Right lobe of liver (tissue), 6 donors: ENCODE results near the gene PTPRM. TPM values are rescaled to one million over a fixed set of nuclear protein-coding genes. Genes with fewer than 3 reads are reported as not detected.

Experiments used
- ATAC-seq, 4 donors: fragments of 200-7000 bp; cut with Tn5 transposase; one replicate each; pipeline ENCODE4 v1.9.1; 2020; ENCODE audit warnings: mild to moderate bottlenecking in 4 of 4, moderate library complexity in 4 of 4
- DNase-seq, 3 donors: peaks; one replicate each; pipeline ENCODE4 v3.0.0-alpha.2; 2020
- H3K27ac ChIP-seq, 3 donors: fragments of 200-600 bp; one replicate each; pipeline ENCODE4 v1.8.0; 2022
- H3K27me3 ChIP-seq, 2 donors: fragments of 200-600 bp; one replicate each; pipeline ENCODE4 v1.8.0; 2022
- H3K36me3 ChIP-seq, 4 donors: fragments of 200-600 bp; sonication (generic) in 1 of 4; one replicate each; pipeline versions ENCODE4 v1.5.1 to v1.8.0; 2017 to 2022; ENCODE audit warnings: control low read depth in 1 of 4
- H3K4me1 ChIP-seq, 4 donors: fragments of 200-600 bp; sonication (generic) in 1 of 4; one replicate each; pipeline versions ENCODE4 v1.5.1 to v1.8.0; 2017 to 2022; ENCODE audit warnings: control low read depth in 1 of 4
- H3K4me3 ChIP-seq, 3 donors: fragments of 200-600 bp; one replicate each; pipeline ENCODE4 v1.8.0; 2022
- H3K9me3 ChIP-seq, 4 donors: fragments of 200-600 bp; sonication (generic) in 1 of 4; one replicate each; pipeline versions ENCODE4 v1.5.1 to v1.8.0; 2017 to 2022; ENCODE audit warnings: control low read depth in 1 of 4
- POLR2A ChIP-seq: fragments of 450-650 bp; IDR thresholded peaks from one replicate; pipeline ENCODE4 v1.6.1; 2017; ENCODE audit warnings: antibody characterized with exemption, mild to moderate bottlenecking
- WGBS: methylation state at CpG from one replicate; pipeline ENCODE4 v1.1.6; 2018; ENCODE audit warnings: low coverage, low lambda C conversion rate; ENCODE audit not compliant: insufficient coverage; ENCODE audit errors: missing lambda C conversion rate; 5-methylcytosine and 5-hydroxymethylcytosine counted together
- intact Hi-C, 2 donors: fragments of 100-400 bp; cut with DNase I; formaldehyde crosslinking; loops; one replicate each; pipeline versions ENCODE4 v1.11.2 to v1.14.1; 2022
- total RNA-seq, 6 experiments: library from RNA; depleted of rRNA in 2 of 6; stranded (reverse); fragments of >200 nt in 2 of 6; fragmentation: NEBNext Ultra II Directional in 3 of 6; extraction: Animal tissue kit (Norgen Biotek cat#: 25700) in 3 of 6; gene quantifications; one replicate each; pipeline versions ENCODE4 v1.1.0 to v1.2.4, GENCODE V29; 2016 to 2023
- TF ChIP-seq, protein P1 (sequence below), 4 donors: fragments of 200-600 bp in 3 of 4; fragments of 450-650 bp in 1 of 4; IDR thresholded peaks; one replicate each; pipeline versions ENCODE4 v1.5.1 to v1.8.0; 2016 to 2022; ENCODE audit warnings: antibody characterized with exemption in 4 of 4, mild to moderate bottlenecking in 2 of 4
- donor health status: DM: no; HTN: yes; CAD: no.
- donor health status: DM: no; HTN: no; CAD: no.
- donor health status: DM: no; HTN: no; CAD: no.
- donor health status: DM: no; HTN: yes; CAD: no.
- donor health status: DM: no; HTN: yes; CAD: no.

PTPRM gene
- total RNA-seq, 6 experiments from 2014 or later, result 15.1 to 45.7 (median 26.5) TPM

DNA sequence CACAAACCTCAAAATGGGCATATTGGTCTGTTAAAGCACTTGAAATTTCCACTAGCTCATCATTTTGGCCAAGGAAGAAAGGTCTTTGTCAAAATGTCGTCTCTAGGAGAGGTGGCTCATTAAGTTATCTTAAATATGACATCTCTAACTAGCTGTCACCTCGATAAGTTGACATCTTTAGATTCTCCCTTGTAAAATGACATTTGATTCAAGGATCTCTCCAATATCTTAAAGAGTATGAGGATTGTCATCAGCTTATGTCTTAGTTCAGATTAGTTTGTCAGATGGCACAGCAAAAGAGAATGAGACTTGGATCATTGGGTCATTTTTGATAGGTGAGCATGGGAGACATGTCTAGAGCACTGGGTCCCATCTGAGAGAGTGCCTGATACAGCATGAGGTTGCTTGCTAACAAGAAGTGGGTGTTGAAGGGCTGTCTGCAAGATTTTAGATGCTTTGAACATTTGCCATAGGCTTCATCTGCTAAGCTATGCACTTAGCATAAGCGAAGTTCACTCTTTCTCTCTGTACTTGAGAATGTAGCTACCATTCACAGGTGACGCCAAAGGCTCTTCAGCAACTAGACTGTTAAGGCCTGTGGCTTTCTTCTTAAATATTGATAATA lies 12.9 kb downstream of the PTPRM start:
- WGBS, result 85% methylated on average over 2 of the region's 4 CpGs
- no peak for ATAC-seq
- Histone ChIP-seq H3K36me3 (no peaks in the 10 kb centered on the region), H3K27me3 (no peaks in the 10 kb centered on the region), H3K4me3 (no peak overlapping the region), H3K9me3 (no peaks in the 10 kb centered on the region), H3K4me1 (no peaks in the 10 kb centered on the region), H3K27ac (no peak overlapping the region)
- intact Hi-C loops, result no loop called here
- no peak for TF ChIP-seq POLR2A
- DNase-seq, result no peak

- Histone ChIP-seq H3K4me3 (no peak overlapping the region), H3K27ac (no peak overlapping the region), H3K27me3 (no peaks in the 10 kb centered on the region), H3K36me3 (no peaks in the 10 kb centered on the region), H3K9me3 (no peaks in the 10 kb centered on the region), H3K4me1 (no peaks in the 10 kb centered on the region)
- TF ChIP-seq POLR2A, result no peak
- TF ChIP-seq, protein P1, sequence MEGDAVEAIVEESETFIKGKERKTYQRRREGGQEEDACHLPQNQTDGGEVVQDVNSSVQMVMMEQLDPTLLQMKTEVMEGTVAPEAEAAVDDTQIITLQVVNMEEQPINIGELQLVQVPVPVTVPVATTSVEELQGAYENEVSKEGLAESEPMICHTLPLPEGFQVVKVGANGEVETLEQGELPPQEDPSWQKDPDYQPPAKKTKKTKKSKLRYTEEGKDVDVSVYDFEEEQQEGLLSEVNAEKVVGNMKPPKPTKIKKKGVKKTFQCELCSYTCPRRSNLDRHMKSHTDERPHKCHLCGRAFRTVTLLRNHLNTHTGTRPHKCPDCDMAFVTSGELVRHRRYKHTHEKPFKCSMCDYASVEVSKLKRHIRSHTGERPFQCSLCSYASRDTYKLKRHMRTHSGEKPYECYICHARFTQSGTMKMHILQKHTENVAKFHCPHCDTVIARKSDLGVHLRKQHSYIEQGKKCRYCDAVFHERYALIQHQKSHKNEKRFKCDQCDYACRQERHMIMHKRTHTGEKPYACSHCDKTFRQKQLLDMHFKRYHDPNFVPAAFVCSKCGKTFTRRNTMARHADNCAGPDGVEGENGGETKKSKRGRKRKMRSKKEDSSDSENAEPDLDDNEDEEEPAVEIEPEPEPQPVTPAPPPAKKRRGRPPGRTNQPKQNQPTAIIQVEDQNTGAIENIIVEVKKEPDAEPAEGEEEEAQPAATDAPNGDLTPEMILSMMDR (IDR thresholded peaks at IDR 0.05), result no peak
- 75% methylated on average over 7 of the region's 7 CpGs for WGBS
- intact Hi-C loops, result no loop called here
- DNase-seq (no peak), ATAC-seq (no peak)
These were observed 17.6 kb downstream of the PTPRM start for GRCh38 chr18:7584646-7585275.

DNA sequence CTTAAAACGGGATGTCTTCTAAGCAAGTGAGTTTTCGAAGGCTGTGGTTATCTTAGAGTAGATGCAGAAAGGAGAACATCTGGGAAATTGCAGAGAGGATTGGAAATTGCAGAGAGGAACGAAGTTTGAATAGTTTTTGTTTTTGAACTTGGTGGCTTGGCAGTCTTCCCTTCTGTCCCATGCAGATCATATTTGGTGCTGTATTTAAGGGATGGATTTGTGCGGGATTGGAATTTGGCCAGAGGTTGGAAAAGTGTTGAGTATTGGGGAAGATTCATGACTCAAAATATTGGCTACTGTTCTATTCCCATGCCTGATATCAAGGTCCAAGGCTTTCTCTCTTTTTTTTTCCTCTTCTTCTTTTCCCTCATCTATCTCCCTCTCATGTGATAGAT lies 18.2 kb downstream of the PTPRM start:
- H3K27me3 ChIP-seq, result no peaks in the 10 kb centered on the region
- no peak overlapping the region for H3K27ac ChIP-seq
- H3K4me1 ChIP-seq, result no peaks in the 10 kb centered on the region
- no peaks in the 10 kb centered on the region for H3K9me3 ChIP-seq
- H3K36me3 ChIP-seq, result no peaks in the 10 kb centered on the region
- WGBS, result 46% methylated on average over 4 of the region's 4 CpGs
- no peak overlapping the region for H3K4me3 ChIP-seq
- DNase-seq, result no peak
- TF ChIP-seq, protein P1 (IDR thresholded peaks at IDR 0.05), result no peak
- no peak for TF ChIP-seq POLR2A
- intact Hi-C loops, result no loop called here
- ATAC-seq, result no peak

- no peak overlapping the region for H3K4me3 ChIP-seq
- H3K4me1 ChIP-seq, result no peaks in the 10 kb centered on the region
- TF ChIP-seq, protein P1 (IDR thresholded peaks at IDR 0.05), result no peak
- intact Hi-C loops, result no loop called here
- H3K27me3 ChIP-seq, result no peaks in the 10 kb centered on the region
- H3K27ac ChIP-seq, result no peak overlapping the region
- no peak for ATAC-seq
- DNase-seq, result no peak
- peaks cover 0 to 2% (median 0%) of the 10 kb centered on the region in 4 donors for H3K9me3 ChIP-seq
- WGBS, result 100% methylated on average over 1 of the region's 1 CpG
- H3K36me3 ChIP-seq, result no peaks in the 10 kb centered on the region
These were observed 19.3 kb downstream of the PTPRM start for GRCh38 chr18:7586379-7586778.

DNA sequence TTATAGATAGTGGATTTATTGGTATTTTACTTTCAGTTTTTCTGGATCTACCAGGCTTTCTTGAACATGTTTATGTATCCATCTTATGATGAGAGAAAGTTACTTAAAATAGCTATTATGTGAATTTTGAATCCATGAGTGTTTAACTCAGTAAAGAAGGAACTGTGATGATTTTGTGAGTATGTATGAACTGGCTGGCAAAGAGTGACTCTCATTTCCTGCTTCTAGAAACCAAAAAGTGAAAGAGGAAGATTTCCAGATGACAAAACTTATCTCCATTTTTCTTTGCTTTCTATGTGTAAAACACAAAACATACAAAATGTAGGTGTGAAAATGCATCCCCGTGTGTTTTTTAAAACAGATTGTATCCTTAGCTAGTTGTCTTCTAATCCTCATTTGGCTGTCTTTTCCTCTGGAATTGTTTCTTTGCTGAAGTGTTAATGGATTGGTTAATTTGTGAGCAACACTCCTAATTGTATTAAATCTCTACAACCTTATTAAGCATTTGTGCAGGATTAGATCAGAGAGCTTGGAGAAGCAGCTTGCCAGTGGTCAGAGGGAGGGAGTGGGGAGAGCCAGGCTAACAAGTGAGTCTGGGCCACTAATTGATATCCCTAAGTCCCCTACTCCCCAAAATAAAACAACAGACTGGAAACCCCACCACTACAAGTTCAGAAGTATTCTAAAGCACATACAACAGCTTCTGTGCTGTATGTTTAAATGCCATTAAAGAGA lies 23.9 kb downstream of the PTPRM start:
- H3K9me3 ChIP-seq, result peaks cover 0 to 2% (median 0%) of the 10 kb centered on the region in 4 donors
- no peak overlapping the region for H3K27ac ChIP-seq
- no peaks in the 10 kb centered on the region for H3K36me3 ChIP-seq
- ATAC-seq, result peak in 1 of 4 donors; percentile 23
- intact Hi-C loops, result no loop called here
- H3K4me1 ChIP-seq, result no peaks in the 10 kb centered on the region
- WGBS, result 21% methylated on average over 1 of the region's 1 CpG
- DNase-seq, result no peak
- no peak overlapping the region for H3K4me3 ChIP-seq
- TF ChIP-seq, protein P1 (IDR thresholded peaks at IDR 0.05), result no peak
- no peak for TF ChIP-seq POLR2A
- H3K27me3 ChIP-seq, result no peaks in the 10 kb centered on the region
